Prostate gland (tissue), 2 donors: Measurements from ENCODE around the gene SPEN. TPM values are rescaled to one million over a fixed set of nuclear protein-coding genes. Genes with fewer than 3 reads are reported as not detected.

ENCODE experiments used
- DNase-seq: peaks from one replicate; pipeline ENCODE4 v3.0.0-alpha.2; 2019; ENCODE audit warnings: low spot score
- H3K27ac ChIP-seq, 2 donors: fragments of 200-600 bp; sonication (generic); 2 replicates each; pipeline ENCODE4 v1.5.1; 2017 to 2019
- H3K27me3 ChIP-seq: fragments of 200-600 bp; sonication (generic); replicated peaks from 2 replicates; pipeline ENCODE4 v1.5.1; 2019; ENCODE audit not compliant: insufficient read depth
- H3K36me3 ChIP-seq, 2 donors: fragments of 200-600 bp; sonication (generic); 1 replicate in 1 of 2; 2 replicates in 1 of 2; pipeline versions ENCODE4 v1.5.1 to v1.8.1; 2017 to 2019
- H3K4me1 ChIP-seq: fragments of 200-600 bp; sonication (generic); replicated peaks from 2 replicates; pipeline ENCODE4 v1.5.1; 2019
- H3K4me3 ChIP-seq, 2 donors: fragments of 200-600 bp; sonication (generic); 2 replicates each; pipeline ENCODE4 v1.5.1; 2017 to 2019
- H3K9me3 ChIP-seq: fragments of 200-600 bp; sonication (generic); 2 replicates; pipeline ENCODE4 v1.5.1; 2017
- CTCF ChIP-seq, 4 experiments: fragments of 200-600 bp in 2 of 4; fragments of 450-650 bp in 2 of 4; sonication (generic) in 2 of 4; IDR thresholded peaks; 1 replicate in 3 of 4; 2 replicates in 1 of 4; pipeline ENCODE4 v1.5.1; 2016 to 2019; ENCODE audit warnings: antibody characterized with exemption in 4 of 4, mild to moderate bottlenecking in 2 of 4, moderate library complexity in 2 of 4
- POLR2A ChIP-seq: fragments of 450-650 bp; IDR thresholded peaks from one replicate; pipeline ENCODE4 v1.6.1; 2016; ENCODE audit warnings: antibody characterized with exemption, mild to moderate bottlenecking
- POLR2AphosphoS5 ChIP-seq: sonication (generic); formaldehyde crosslinking; IDR thresholded peaks from one replicate; pipeline ENCODE4 v1.6.1; 2017; ENCODE audit warnings: antibody characterized with exemption
- WGBS: methylation state at CpG from one replicate; pipeline ENCODE4 v1.1.5; 2018; 5-methylcytosine and 5-hydroxymethylcytosine counted together
- intact Hi-C: fragments of 100-400 bp; cut with DNase I; formaldehyde crosslinking; loops from one replicate; pipeline ENCODE4 v1.14.2; 2022
- total RNA-seq, 2 donors: library from RNA; depleted of rRNA; stranded (reverse); fragments of >200 nt; gene quantifications; one replicate each; pipeline ENCODE4 v1.1.0, GENCODE V29; 2016

The SPEN gene
- total RNA-seq, 2 donors from 2014 or later, result 31.9 to 48.3 TPM

GRCh38 chr1:15852828-15853302 is 5.4 kb downstream of the SPEN start:
- TF ChIP-seq POLR2AphosphoS5 (no peak), CTCF (IDR thresholded peaks at IDR 0.05) (no peak), POLR2A (no peak)
- 73% methylated on average over 3 of the region's 3 CpGs for WGBS
- H3K4me1 ChIP-seq, result no peaks in the 10 kb centered on the region
- no peak for DNase-seq
- H3K36me3 ChIP-seq, result no peaks in the 10 kb centered on the region
- no peaks in the 10 kb centered on the region for H3K27me3 ChIP-seq
- intact Hi-C loops, result no loop called here
- no peaks in the 10 kb centered on the region for H3K9me3 ChIP-seq
- no peak overlapping the region for H3K27ac ChIP-seq
- H3K4me3 ChIP-seq, result no peak overlapping the region

- intact Hi-C loops, result no loop called here
- 94% methylated on average over 5 of the region's 5 CpGs for WGBS
- Histone ChIP-seq H3K36me3 (no peaks in the 10 kb centered on the region), H3K27me3 (no peaks in the 10 kb centered on the region), H3K9me3 (no peaks in the 10 kb centered on the region), H3K4me3 (no peak overlapping the region), H3K27ac (no peak overlapping the region), H3K4me1 (no peaks in the 10 kb centered on the region)
- no peak for DNase-seq
- no peak for TF ChIP-seq CTCF (IDR thresholded peaks at IDR 0.05)
- no peak for TF ChIP-seq POLR2A
- no peak for TF ChIP-seq POLR2AphosphoS5
Observed at GRCh38 chr1:15856888-15857287, 9.4 kb downstream of the SPEN start.

GRCh38 chr1:15858069-15858670 is 10.7 kb downstream of the SPEN start:
- no peak for TF ChIP-seq POLR2AphosphoS5
- no peak for TF ChIP-seq CTCF (IDR thresholded peaks at IDR 0.05)
- TF ChIP-seq POLR2A, result no peak
- Histone ChIP-seq H3K36me3 (no peaks in the 10 kb centered on the region), H3K27me3 (no peaks in the 10 kb centered on the region), H3K9me3 (no peaks in the 10 kb centered on the region), H3K27ac (no peak overlapping the region), H3K4me3 (no peak overlapping the region), H3K4me1 (no peaks in the 10 kb centered on the region)
- WGBS, result 81% methylated on average over 6 of the region's 6 CpGs
- intact Hi-C loops, result no loop called here
- DNase-seq, result no peak

GRCh38 chr1:15858672-15859372 is 11.3 kb downstream of the SPEN start:
- no peaks in the 10 kb centered on the region for H3K27me3 ChIP-seq
- no peak for DNase-seq
- WGBS, result 85% methylated on average over 8 of the region's 8 CpGs
- intact Hi-C loops, result no loop called here
- no peak for TF ChIP-seq POLR2AphosphoS5
- no peak for TF ChIP-seq CTCF (IDR thresholded peaks at IDR 0.05)
- no peak for TF ChIP-seq POLR2A
- H3K4me1 ChIP-seq, result no peaks in the 10 kb centered on the region
- no peak overlapping the region for H3K27ac ChIP-seq
- no peak overlapping the region for H3K4me3 ChIP-seq
- no peaks in the 10 kb centered on the region for H3K36me3 ChIP-seq
- no peaks in the 10 kb centered on the region for H3K9me3 ChIP-seq
